Stimulated activated memory B cell treated with anti-CD40 and anti-IgM and Interleukin-4, amounts not matched to agents 10 μg/mL and 1 μg/mL and 100 μg/mL, for 72 hours (primary cell): ENCODE measurements around the gene POLR3A.

Source experiments
- ATAC-seq: fragments of 150-1000 bp; cut with Tn5 transposase; 2 replicates; pipeline ENCODE4 v1.10.0; 2021
- H3K27ac Mint-ChIP-seq: one replicate; pipeline ENCODE4 v1.8.0; 2022; ENCODE audit warnings: mild to moderate bottlenecking, mixed read lengths
- H3K27me3 Mint-ChIP-seq: one replicate; pipeline ENCODE4 v1.8.0; 2022; ENCODE audit warnings: mixed read lengths
- H3K36me3 Mint-ChIP-seq: one replicate; pipeline ENCODE4 v1.8.0; 2022; ENCODE audit warnings: mixed read lengths
- H3K4me1 Mint-ChIP-seq: one replicate; pipeline ENCODE4 v1.8.0; 2022; ENCODE audit warnings: mixed read lengths
- H3K4me3 Mint-ChIP-seq: one replicate; pipeline ENCODE4 v1.8.0; 2022; ENCODE audit warnings: mild to moderate bottlenecking, moderate library complexity, mixed read lengths
- H3K9me3 Mint-ChIP-seq: one replicate; pipeline ENCODE4 v1.8.0; 2022; ENCODE audit warnings: mixed read lengths

The POLR3A gene

GRCh38 chr10:77983384-77984341 is 45.7 kb downstream of the POLR3A start:
- peaks cover 76% of the 10 kb centered on the region for H3K36me3 Mint-ChIP-seq
- H3K9me3 Mint-ChIP-seq = no peaks in the 10 kb centered on the region
- H3K27me3 Mint-ChIP-seq = no peaks in the 10 kb centered on the region
- no peak overlapping the region for H3K27ac Mint-ChIP-seq
- H3K4me3 Mint-ChIP-seq = no peak overlapping the region
- no peak for ATAC-seq
- H3K4me1 Mint-ChIP-seq = no peaks in the 10 kb centered on the region

DNA sequence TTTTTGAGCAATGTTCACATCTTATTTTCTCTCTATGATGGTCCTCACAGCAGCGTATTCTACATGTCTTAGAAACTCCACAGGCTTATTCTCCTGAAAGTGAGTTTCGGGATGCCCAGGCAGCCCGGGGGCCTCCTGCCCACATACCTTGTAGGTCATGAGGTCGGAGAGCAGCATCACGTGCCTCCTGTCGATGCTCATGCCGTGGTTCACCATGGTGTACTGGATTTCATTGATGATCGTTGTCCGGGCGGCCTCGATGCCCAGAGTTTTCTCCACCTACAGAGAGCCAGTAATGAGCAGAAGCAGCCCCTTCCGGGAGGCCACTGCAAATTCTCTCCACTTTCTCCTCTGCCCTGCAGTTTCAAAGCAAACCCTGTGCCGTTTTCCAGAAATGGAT is 48.0 kb downstream of the POLR3A start:
- H3K36me3 Mint-ChIP-seq = peaks cover 87% of the 10 kb centered on the region
- no peak overlapping the region for H3K4me3 Mint-ChIP-seq
- ATAC-seq = no peak
- no peaks in the 10 kb centered on the region for H3K27me3 Mint-ChIP-seq
- no peaks in the 10 kb centered on the region for H3K4me1 Mint-ChIP-seq
- no peaks in the 10 kb centered on the region for H3K9me3 Mint-ChIP-seq
- H3K27ac Mint-ChIP-seq = no peak overlapping the region

DNA sequence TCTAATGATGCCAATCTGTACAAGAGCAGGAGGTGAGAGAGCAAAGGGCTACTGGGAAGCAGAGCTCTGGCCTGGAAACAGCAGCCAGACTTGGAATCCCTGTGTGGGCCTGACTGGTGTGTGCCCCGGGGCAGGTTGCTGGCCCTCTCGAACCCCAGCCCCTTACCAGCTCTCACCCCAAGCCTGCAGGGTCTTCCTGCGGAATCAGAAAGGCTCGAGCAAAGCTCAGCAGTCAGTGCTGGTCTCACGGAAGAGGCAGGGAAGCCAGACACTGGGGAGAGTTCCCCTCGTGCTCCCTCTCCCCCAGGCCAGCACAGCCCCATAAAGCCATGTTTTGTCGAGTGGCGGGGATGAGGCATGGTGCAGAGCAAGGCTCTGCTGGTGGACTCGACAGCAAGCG is 50.1 kb downstream of the POLR3A start:
- no peak overlapping the region for H3K4me3 Mint-ChIP-seq
- ATAC-seq = no peak
- H3K4me1 Mint-ChIP-seq = no peaks in the 10 kb centered on the region
- peaks cover 75% of the 10 kb centered on the region for H3K36me3 Mint-ChIP-seq
- H3K27ac Mint-ChIP-seq = no peak overlapping the region
- H3K9me3 Mint-ChIP-seq = no peaks in the 10 kb centered on the region
- no peaks in the 10 kb centered on the region for H3K27me3 Mint-ChIP-seq

DNA sequence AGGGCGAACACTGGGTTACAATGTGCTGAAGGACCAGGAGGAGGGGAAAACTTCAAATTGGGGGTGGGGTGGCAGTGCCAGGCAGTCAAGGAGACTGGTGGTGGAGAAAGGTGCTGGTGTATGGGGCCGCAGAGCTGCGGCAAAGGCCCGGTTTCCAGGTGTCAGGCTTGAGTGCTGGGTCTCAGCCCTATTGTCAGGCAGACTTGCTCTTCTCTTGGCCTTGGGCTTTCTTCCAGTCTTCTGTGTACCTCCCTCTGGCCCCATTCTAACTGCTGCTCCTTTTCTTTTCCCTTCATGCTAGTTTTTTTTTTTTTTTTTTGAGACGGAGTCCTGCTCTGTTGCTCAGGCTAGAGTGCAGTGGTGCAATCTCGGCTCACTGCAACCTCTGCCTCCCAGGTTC is 51.0 kb downstream of the POLR3A start:
- H3K36me3 Mint-ChIP-seq = peaks cover 66% of the 10 kb centered on the region
- ATAC-seq = no peak
- no peaks in the 10 kb centered on the region for H3K27me3 Mint-ChIP-seq
- no peak overlapping the region for H3K27ac Mint-ChIP-seq
- H3K4me1 Mint-ChIP-seq = no peaks in the 10 kb centered on the region
- no peaks in the 10 kb centered on the region for H3K9me3 Mint-ChIP-seq
- H3K4me3 Mint-ChIP-seq = no peak overlapping the region

DNA sequence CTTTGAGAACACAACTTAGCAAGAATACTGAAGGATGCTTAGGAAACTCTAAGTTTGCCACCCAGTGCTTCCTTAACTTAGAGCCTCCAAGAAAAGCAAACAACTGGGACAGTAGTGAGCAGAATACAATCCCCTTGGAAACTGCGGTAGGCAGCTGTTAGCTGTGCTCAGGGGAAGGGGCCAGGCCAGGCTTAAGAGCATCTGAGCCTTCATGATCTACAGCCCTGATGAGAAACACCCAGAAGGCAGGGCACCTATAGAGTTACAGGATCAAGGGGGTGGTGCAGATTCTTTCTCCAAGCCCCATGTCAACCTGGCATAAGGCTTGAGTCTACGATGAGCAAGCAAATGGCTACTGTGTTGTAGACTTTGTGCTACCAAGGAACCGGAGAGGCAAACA is 51.4 kb downstream of the POLR3A start:
- H3K4me3 Mint-ChIP-seq = no peak overlapping the region
- peaks cover 62% of the 10 kb centered on the region for H3K36me3 Mint-ChIP-seq

DNA sequence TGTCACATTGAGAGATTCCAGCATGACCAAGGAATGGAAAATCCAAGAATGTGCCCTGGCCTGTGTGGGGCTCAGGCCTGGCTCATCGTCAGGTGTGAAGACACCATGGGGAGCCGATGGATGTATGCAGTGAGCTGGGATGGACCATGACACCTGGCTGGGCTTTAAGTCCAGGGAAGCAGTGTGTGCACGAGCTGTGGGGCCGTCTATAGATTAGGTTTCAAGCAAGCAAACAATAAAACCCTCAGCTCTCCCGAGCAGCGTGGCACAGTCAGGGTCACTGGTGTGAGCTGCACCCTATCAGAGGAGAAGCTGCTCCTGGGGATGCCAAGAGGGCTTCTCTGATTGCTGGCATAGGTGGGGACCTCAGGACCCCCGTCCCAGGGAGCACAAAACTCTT is 52.3 kb downstream of the POLR3A start:
- Mint-ChIP-seq H3K27me3 (no peaks in the 10 kb centered on the region), H3K27ac (no peak overlapping the region), H3K4me1 (no peaks in the 10 kb centered on the region), H3K4me3 (no peak overlapping the region), H3K9me3 (no peaks in the 10 kb centered on the region), H3K36me3 (peaks cover 59% of the 10 kb centered on the region)
- no peak for ATAC-seq

More for the DNA sequence above, 51.4 kb downstream of the POLR3A start:
- Mint-ChIP-seq H3K9me3 (no peaks in the 10 kb centered on the region), H3K27ac (no peak overlapping the region), H3K4me1 (no peaks in the 10 kb centered on the region), H3K27me3 (no peaks in the 10 kb centered on the region)
- ATAC-seq = no peak

DNA sequence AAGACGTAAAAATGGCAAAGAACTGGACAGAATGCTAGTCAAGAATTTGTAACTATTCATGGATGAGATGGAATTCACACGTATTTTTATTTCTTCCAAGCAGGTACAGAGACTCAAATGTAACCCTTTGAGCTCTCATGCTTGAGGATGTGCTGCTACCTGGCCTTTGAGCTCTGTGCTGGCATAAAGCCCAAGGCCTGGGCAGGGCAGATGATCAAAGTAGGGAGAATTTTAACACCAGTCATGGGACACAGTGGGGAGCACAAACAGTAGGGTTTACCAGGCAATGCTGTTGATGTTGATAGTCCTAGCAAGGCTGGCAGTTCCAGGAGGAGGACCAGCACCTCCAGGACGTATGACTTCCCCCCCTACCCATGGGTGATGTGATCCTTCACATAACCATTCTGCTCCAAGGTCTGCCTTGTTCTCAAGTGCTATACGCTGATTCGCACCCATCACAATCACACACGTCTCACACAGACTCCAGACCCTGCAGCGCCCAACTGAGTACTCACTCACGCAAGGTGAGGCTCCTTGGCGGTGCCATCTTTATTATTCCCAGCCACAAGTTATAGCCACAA is 54.1 kb downstream of the POLR3A start:
- Mint-ChIP-seq H3K4me3 (no peak overlapping the region), H3K4me1 (no peaks in the 10 kb centered on the region), H3K9me3 (no peaks in the 10 kb centered on the region), H3K36me3 (peaks cover 45% of the 10 kb centered on the region), H3K27ac (no peak overlapping the region), H3K27me3 (no peaks in the 10 kb centered on the region)
- no peak for ATAC-seq

GRCh38 chr10:77974396-77975074 is 54.8 kb downstream of the POLR3A start:
- Mint-ChIP-seq H3K36me3 (peaks cover 38% of the 10 kb centered on the region), H3K27ac (no peak overlapping the region), H3K9me3 (no peaks in the 10 kb centered on the region), H3K27me3 (no peaks in the 10 kb centered on the region), H3K4me1 (no peaks in the 10 kb centered on the region), H3K4me3 (no peak overlapping the region)
- ATAC-seq = no peak

- ATAC-seq = no peak
- H3K4me3 Mint-ChIP-seq = no peak overlapping the region
- H3K27ac Mint-ChIP-seq = no peak overlapping the region
- H3K36me3 Mint-ChIP-seq = peaks cover 27% of the 10 kb centered on the region
- H3K27me3 Mint-ChIP-seq = no peaks in the 10 kb centered on the region
- H3K4me1 Mint-ChIP-seq = no peaks in the 10 kb centered on the region
- no peaks in the 10 kb centered on the region for H3K9me3 Mint-ChIP-seq
Measured at GRCh38 chr10:77973276-77973675, 56.0 kb downstream of the POLR3A start.

DNA sequence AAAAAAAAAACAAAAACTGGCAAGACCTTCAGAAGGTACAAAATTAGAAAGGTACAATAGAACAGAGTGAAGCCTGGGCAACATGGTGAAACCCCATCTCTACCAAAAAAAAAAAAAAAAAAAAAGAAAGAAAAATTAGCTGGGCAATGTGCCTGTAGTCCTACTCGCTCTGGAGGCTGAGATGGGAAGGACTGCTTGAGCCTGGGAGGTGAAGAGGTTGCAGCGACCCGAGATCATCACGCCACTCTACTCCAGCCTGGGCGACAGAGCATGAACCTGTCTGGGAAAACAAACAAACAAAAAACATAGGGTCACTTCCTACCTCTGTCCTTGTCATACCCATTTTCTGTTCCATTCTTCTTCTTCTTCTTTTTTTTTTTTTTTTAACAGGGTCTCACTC is 57.2 kb downstream of the POLR3A start:
- H3K4me1 Mint-ChIP-seq = no peaks in the 10 kb centered on the region
- no peak overlapping the region for H3K27ac Mint-ChIP-seq
- peaks cover 16% of the 10 kb centered on the region for H3K36me3 Mint-ChIP-seq
- peaks cover 1% of the 10 kb centered on the region for H3K27me3 Mint-ChIP-seq
- H3K4me3 Mint-ChIP-seq = no peak overlapping the region
- no peaks in the 10 kb centered on the region for H3K9me3 Mint-ChIP-seq
- ATAC-seq = no peak

DNA sequence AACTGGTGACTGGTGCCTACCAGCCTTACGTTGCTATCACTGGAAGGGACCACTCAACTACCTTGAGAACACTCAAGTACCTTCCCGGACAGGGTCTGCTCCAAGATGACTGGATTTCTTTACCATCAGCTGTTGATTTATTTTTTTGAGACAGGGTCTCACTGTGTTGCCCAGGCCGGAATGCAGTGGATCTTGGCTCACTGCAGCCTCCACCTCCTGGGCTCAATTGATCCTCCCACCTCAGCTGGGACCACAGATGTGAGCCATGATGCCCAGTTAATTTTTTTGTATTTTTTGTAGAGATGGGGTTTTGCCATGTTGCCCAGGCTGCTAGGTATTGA is 57.5 kb downstream of the POLR3A start:
- ATAC-seq = no peak
- peaks cover 13% of the 10 kb centered on the region for H3K36me3 Mint-ChIP-seq
- no peak overlapping the region for H3K4me3 Mint-ChIP-seq
- no peaks in the 10 kb centered on the region for H3K9me3 Mint-ChIP-seq
- H3K27me3 Mint-ChIP-seq = peaks cover 5% of the 10 kb centered on the region
- no peaks in the 10 kb centered on the region for H3K4me1 Mint-ChIP-seq
- H3K27ac Mint-ChIP-seq = no peak overlapping the region

DNA sequence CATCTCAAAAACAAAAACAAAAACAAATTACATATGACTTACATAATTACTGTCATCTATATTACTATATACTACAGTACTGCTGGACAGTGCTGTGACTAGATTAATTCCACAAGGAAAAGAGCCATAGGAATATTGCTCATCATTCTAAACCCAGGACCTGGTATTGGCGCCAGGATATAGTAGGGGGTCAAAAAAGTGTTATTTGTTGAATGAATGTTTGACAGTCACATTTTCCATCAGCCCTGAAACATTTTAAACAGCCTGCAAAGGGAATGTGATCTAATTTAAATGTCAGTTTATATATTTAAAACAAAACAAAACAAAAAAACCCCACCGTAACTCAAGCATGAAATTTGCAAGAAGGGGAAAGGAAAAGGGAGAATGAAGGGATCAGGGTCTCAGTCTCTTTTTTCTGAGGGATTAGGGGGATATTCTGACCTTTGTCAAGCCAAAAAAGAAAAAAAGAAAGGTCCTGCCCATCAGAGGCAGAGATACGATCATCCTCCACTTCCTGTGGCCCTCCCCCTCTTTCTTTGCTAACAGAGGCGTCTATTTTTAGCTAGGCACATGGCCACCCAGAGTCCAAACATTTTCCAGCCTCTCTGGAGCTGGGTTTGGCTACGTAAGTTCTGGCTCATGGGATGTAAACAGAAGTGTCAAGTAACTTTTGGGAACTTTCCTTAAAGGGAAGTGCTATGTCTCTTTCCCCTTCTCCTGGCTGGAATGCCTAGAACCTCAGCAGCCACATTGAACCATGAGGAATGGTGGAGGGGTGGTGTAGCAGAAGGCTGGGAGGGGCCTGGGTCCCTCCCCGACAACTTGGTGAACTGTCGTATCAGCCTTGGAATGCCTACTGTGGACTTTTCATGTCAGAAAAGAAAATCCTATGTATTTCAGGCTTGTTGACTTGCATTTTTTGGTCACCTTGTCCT is 58.2 kb downstream of the POLR3A start:
- H3K27me3 Mint-ChIP-seq = peaks cover 10% of the 10 kb centered on the region

GRCh38 chr10:77969114-77969513 is 60.2 kb downstream of the POLR3A start:
- peaks cover 6% of the 10 kb centered on the region for H3K36me3 Mint-ChIP-seq

More for the DNA sequence above, 58.2 kb downstream of the POLR3A start:
- H3K36me3 Mint-ChIP-seq = peaks cover 7% of the 10 kb centered on the region
- no peak for ATAC-seq
- H3K27ac Mint-ChIP-seq = no peak overlapping the region
- H3K4me1 Mint-ChIP-seq = no peaks in the 10 kb centered on the region
- H3K9me3 Mint-ChIP-seq = no peaks in the 10 kb centered on the region
- no peak overlapping the region for H3K4me3 Mint-ChIP-seq

GRCh38 chr10:77967611-77968022 is 61.7 kb downstream of the POLR3A start:
- Mint-ChIP-seq H3K4me1 (no peaks in the 10 kb centered on the region), H3K4me3 (no peak overlapping the region), H3K9me3 (peaks cover 4% of the 10 kb centered on the region), H3K27me3 (peaks cover 10% of the 10 kb centered on the region), H3K36me3 (peaks cover 6% of the 10 kb centered on the region), H3K27ac (no peak overlapping the region)
- ATAC-seq = no peak

More at GRCh38 chr10:77969114-77969513, 60.2 kb downstream of the POLR3A start:
- H3K9me3 Mint-ChIP-seq = peaks cover 4% of the 10 kb centered on the region
- H3K4me1 Mint-ChIP-seq = no peaks in the 10 kb centered on the region
- ATAC-seq = no peak
- H3K27me3 Mint-ChIP-seq = peaks cover 10% of the 10 kb centered on the region
- no peak overlapping the region for H3K4me3 Mint-ChIP-seq
- no peak overlapping the region for H3K27ac Mint-ChIP-seq

DNA sequence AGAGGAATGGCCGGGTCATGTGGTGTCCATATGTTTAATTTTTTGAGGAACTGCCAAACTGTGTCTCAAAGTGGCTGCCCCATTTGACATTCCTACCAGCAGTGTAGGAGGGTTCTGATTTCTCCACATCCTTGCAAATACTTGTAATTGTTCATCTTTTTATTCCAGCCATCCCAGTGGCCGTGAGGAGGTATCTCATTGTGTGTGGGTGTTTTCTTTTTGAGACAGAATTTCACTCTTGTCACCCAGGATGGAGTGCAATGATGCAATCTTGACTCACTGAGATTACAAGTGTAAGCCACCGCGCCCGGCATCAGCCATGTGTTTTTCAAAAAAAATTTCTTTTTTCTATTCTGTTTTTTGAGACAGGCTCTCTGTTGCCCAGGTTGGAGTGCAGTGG is 64.0 kb downstream of the POLR3A start:
- no peak for ATAC-seq
- H3K9me3 Mint-ChIP-seq = peaks cover 4% of the 10 kb centered on the region
- H3K4me1 Mint-ChIP-seq = no peaks in the 10 kb centered on the region
- peaks cover 10% of the 10 kb centered on the region for H3K27me3 Mint-ChIP-seq
- H3K4me3 Mint-ChIP-seq = no peak overlapping the region
- H3K36me3 Mint-ChIP-seq = no peaks in the 10 kb centered on the region
- no peak overlapping the region for H3K27ac Mint-ChIP-seq
